ENCODE results near the gene CA9. TPM values are rescaled to one million over a fixed set of nuclear protein-coding genes. Genes with fewer than 3 reads are reported as not detected.

The CA9 gene
- total RNA-seq, 1 experiment from 2014 or later, result 6.6 TPM

- DNase-seq, result no peak
- H3K4me3 ChIP-seq, result no peak within 1 kb of the TSS
- no peaks in the 10 kb centered on the region for H3K36me3 ChIP-seq (ENCODE audit: low read depth)
- no TSS peak for BruUV-seq (replicated peaks)
- H2AFZ ChIP-seq, result no peak within 1 kb of the TSS
- ChIA-PET POLR2A (ENCODE audit: unreplicated experiment) (no interaction called here), CTCF (no interaction called here)
- H3K79me2 ChIP-seq (ENCODE audit: low read depth), result no peaks in the 10 kb centered on the region
- H3F3A ChIP-seq (ENCODE audit: insufficient read depth, low read depth), result peaks cover 13% of the 10 kb centered on the region; the same call in 1 of the 2 replicates
- H4K20me1 ChIP-seq (ENCODE audit: insufficient read depth), result no peaks in the 10 kb centered on the region
- H3K9me3 ChIP-seq (ENCODE audit: insufficient read depth, low read depth), result no peaks in the 10 kb centered on the region
- H3K9me2 ChIP-seq (ENCODE audit: insufficient read depth), result no peaks in the 10 kb centered on the region
- TF ChIP-seq CTCF (conservative IDR thresholded peaks at IDR 0.05), result no peak
- H3K27me3 ChIP-seq (ENCODE audit: insufficient read depth, low read depth), result no peaks in the 10 kb centered on the region
- H3K4me2 ChIP-seq, result 0 out of 2 replicates have a peak within 1 kb of the TSS, but pooled peaks have one; percentile 43
- intact Hi-C loops (cut with micrococcal nuclease; ENCODE audit: unreplicated experiment), result no loop called here
- H3K27ac ChIP-seq, result peak within 1 kb of the TSS; percentile 39; the same call in 1 of the 2 replicates
- peaks cover 21% of the 10 kb centered on the region for H3K4me1 ChIP-seq (replicated peaks; ENCODE audit: insufficient read depth)
These were observed 23.2 kb upstream of the CA9 start, which contains the start of gene SIT1 for GRCh38 chr9:35650341-35651158. Gene SIT1, minus strand, starts transcription at chr9:35650931. Its CDS starts 78 bp downstream, at chr9:35650853.

GRCh38 chr9:35651956-35652828 lies 21.5 kb upstream of the CA9 start:
- TF ChIP-seq CTCF (conservative IDR thresholded peaks at IDR 0.05) (no peak), EZH2 (IDR thresholded peaks at IDR 0.05; ENCODE audit: low read depth) (no peak)
- Histone ChIP-seq H3K9me2 (ENCODE audit: insufficient read depth) (no peaks in the 10 kb centered on the region), H3K27ac (peak overlapping the region; percentile 39), H3K4me3 (no peak overlapping the region), H3K9me3 (ENCODE audit: insufficient read depth, low read depth) (no peaks in the 10 kb centered on the region), H3K4me2 (peak overlapping the region; percentile 43), H3K79me2 (ENCODE audit: low read depth) (no peaks in the 10 kb centered on the region), H3F3A (ENCODE audit: insufficient read depth, low read depth) (peaks cover 16% of the 10 kb centered on the region; the same call in 1 of the 2 replicates), H3K27me3 (ENCODE audit: insufficient read depth, low read depth) (no peaks in the 10 kb centered on the region), H3K36me3 (ENCODE audit: low read depth) (no peaks in the 10 kb centered on the region), H2AFZ (no peak overlapping the region), H3K4me1 (replicated peaks; ENCODE audit: insufficient read depth) (peaks cover 23% of the 10 kb centered on the region), H4K20me1 (ENCODE audit: insufficient read depth) (no peaks in the 10 kb centered on the region)
- no TSS peak for BruUV-seq (replicated peaks)
- intact Hi-C loops (cut with micrococcal nuclease; ENCODE audit: unreplicated experiment), result no loop called here
- ChIA-PET CTCF (no interaction called here), POLR2A (ENCODE audit: unreplicated experiment) (interaction anchor here (0.5 to 0.7 kb wide), 6 partner anchors 9 to 261 kb away, joined by 3 read pairs; partner anchors contain the start of gene CREB3)
- DNase-seq, result peak; percentile 60 to 74

GRCh38 chr9:35652829-35653209 lies 20.9 kb upstream of the CA9 start:
- Histone ChIP-seq H3F3A (ENCODE audit: insufficient read depth, low read depth) (peaks cover 16% of the 10 kb centered on the region; the same call in 1 of the 2 replicates), H3K9me2 (ENCODE audit: insufficient read depth) (no peaks in the 10 kb centered on the region), H3K27me3 (ENCODE audit: insufficient read depth, low read depth) (no peaks in the 10 kb centered on the region), H4K20me1 (ENCODE audit: insufficient read depth) (no peaks in the 10 kb centered on the region), H3K4me3 (no peak overlapping the region), H3K79me2 (ENCODE audit: low read depth) (no peaks in the 10 kb centered on the region), H3K36me3 (ENCODE audit: low read depth) (no peaks in the 10 kb centered on the region), H2AFZ (no peak overlapping the region), H3K9me3 (ENCODE audit: insufficient read depth, low read depth) (no peaks in the 10 kb centered on the region), H3K4me1 (replicated peaks; ENCODE audit: insufficient read depth) (peaks cover 26% of the 10 kb centered on the region), H3K27ac (peak overlapping the region; percentile 39; the same call in 1 of the 2 replicates), H3K4me2 (no peak overlapping the region)
- no peak for DNase-seq
- BruUV-seq (replicated peaks), result no TSS peak
- intact Hi-C loops (cut with micrococcal nuclease; ENCODE audit: unreplicated experiment), result no loop called here
- ChIA-PET CTCF (no interaction called here), POLR2A (ENCODE audit: unreplicated experiment) (no interaction called here)
- no peak for TF ChIP-seq EZH2 (IDR thresholded peaks at IDR 0.05; ENCODE audit: low read depth)
- TF ChIP-seq CTCF (conservative IDR thresholded peaks at IDR 0.05), result no peak
